Bronchial epithelial cell (primary cell): Measurements from ENCODE around the gene CFAP298. TPM values are rescaled to one million over a fixed set of nuclear protein-coding genes. Genes with fewer than 3 reads are reported as not detected.

Experiments used
- DNase-seq: peaks from one replicate; pipeline ENCODE4 v3.0.0-alpha.2; 2010; ENCODE audit warnings: low read depth
- FAIRE-seq: peaks from 2 replicates; lab custom pipeline; 2011; peaks lifted over from hg19 to GRCh38; lab: Jason Lieb, UNC
- H3K27me3 ChIP-seq: 2 replicates; pipeline ENCODE4 v1.5.1; 2011; ENCODE audit warnings: low read length; ENCODE audit not compliant: control insufficient read depth, insufficient read depth
- H3K36me3 ChIP-seq: 2 replicates; pipeline ENCODE4 v1.5.1; 2011; ENCODE audit warnings: low read length; ENCODE audit not compliant: control insufficient read depth, insufficient read depth
- H3K4me3 ChIP-seq: 2 replicates; pipeline ENCODE4 v1.5.1; 2011; ENCODE audit warnings: mild to moderate bottlenecking, low read depth, low read length, control low read depth
- total RNA-seq: library from RNA; depleted of rRNA; stranded (reverse); fragments of >200 nt; gene quantifications from 2 replicates; pipeline ENCODE4 v1.2.1, GENCODE V29; 2014
- TF ChIP-seq, protein P1 (sequence below): IDR thresholded peaks from 2 replicates; pipeline ENCODE4 v1.5.1; 2011; ENCODE audit warnings: mild to moderate bottlenecking, moderate library complexity, low read length, control low read depth, inconsistent platforms; ENCODE audit not compliant: insufficient read depth, severe bottlenecking

The CFAP298 gene
- total RNA-seq, 1 donor from 2014 or later: 37.6 TPM

GRCh38 chr21:32560896-32561295, 51.3 kb downstream of the CFAP298 start:
- FAIRE-seq (no peak), DNase-seq (no peak)
- H3K36me3 ChIP-seq: no peaks in the 10 kb centered on the region
- H3K4me3 ChIP-seq: no peak overlapping the region
- TF ChIP-seq, protein P1, sequence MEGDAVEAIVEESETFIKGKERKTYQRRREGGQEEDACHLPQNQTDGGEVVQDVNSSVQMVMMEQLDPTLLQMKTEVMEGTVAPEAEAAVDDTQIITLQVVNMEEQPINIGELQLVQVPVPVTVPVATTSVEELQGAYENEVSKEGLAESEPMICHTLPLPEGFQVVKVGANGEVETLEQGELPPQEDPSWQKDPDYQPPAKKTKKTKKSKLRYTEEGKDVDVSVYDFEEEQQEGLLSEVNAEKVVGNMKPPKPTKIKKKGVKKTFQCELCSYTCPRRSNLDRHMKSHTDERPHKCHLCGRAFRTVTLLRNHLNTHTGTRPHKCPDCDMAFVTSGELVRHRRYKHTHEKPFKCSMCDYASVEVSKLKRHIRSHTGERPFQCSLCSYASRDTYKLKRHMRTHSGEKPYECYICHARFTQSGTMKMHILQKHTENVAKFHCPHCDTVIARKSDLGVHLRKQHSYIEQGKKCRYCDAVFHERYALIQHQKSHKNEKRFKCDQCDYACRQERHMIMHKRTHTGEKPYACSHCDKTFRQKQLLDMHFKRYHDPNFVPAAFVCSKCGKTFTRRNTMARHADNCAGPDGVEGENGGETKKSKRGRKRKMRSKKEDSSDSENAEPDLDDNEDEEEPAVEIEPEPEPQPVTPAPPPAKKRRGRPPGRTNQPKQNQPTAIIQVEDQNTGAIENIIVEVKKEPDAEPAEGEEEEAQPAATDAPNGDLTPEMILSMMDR: no peak
- no peaks in the 10 kb centered on the region for H3K27me3 ChIP-seq

DNA sequence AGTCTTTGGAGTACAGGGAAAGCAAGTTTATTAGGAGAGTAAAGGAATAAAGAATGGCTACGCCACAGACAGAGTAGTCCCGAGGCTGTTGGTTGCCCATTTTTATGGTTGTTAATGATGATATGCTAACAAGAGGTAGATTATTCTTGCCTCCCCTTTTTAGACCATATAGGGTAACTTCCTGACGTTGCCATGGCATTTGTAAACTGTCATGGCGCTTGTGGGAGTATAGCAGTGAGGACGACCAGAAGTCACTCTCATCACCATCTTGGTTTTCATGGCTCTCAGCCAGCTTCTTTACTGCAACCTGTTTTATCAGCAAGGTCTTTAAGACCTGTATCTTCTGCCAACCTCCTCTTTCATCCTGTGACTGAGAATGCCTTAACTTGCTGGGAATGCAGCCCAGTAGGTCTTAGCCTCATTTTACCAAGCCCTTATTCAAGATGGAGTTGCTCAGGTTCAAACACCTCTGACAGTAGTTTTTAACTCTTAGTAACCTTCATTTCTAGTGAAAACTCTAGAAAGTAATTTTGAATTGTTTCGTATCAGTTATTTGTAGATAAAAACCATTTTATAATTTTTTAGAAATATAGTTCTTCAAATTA, 53.1 kb downstream of the CFAP298 start:
- H3K36me3 ChIP-seq: no peaks in the 10 kb centered on the region
- TF ChIP-seq, protein P1: no peak
- no peak overlapping the region for H3K4me3 ChIP-seq
- H3K27me3 ChIP-seq: no peaks in the 10 kb centered on the region
- FAIRE-seq (no peak), DNase-seq (no peak)

- no peak overlapping the region for H3K4me3 ChIP-seq
- no peaks in the 10 kb centered on the region for H3K36me3 ChIP-seq
- FAIRE-seq (no peak), DNase-seq (no peak)
- TF ChIP-seq, protein P1: no peak
- H3K27me3 ChIP-seq: no peaks in the 10 kb centered on the region
These were observed 54.1 kb downstream of the CFAP298 start for GRCh38 chr21:32558106-32558505.

DNA sequence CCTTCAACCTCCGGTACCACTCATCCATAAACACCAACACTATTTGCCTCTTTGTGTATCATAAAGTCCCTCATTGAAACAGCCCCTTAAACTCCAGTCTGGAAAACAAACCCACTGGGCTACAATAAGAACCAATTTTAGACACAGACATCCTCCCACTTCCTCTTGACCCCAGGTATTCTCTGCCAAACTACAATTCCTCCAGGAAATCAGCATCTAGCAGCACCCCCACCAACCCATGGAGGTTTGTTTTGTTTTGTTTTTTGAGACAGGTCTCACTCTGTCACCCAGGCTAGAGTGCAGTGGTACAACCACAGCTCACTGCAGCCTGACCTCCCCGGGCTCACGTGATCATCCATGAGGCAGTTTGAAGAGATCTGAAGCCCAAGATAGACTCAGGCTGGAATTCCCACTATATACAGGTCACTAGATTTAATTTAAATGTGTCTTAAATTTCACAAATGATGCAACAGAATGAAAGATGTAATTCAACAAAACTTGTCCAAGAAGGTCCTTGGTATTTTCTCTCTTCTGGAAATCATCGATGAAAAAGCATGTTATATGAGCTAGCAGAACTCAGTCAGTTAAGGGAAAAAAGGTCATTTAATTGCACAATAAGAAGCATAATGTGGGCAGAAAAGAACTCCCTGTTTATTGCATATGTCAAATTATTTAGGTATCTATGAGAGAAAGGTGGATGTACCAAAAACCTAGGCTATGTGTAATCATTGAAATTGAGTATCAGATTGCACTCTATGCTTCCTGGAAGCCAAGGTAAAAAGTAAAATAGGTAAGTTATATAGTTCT, 57.1 kb downstream of the CFAP298 start:
- TF ChIP-seq, protein P1: no peak
- H3K4me3 ChIP-seq: no peak overlapping the region
- no peaks in the 10 kb centered on the region for H3K27me3 ChIP-seq
- FAIRE-seq (peak; percentile 18), DNase-seq (no peak)
- H3K36me3 ChIP-seq: no peaks in the 10 kb centered on the region

GRCh38 chr21:32549886-32550285, 62.3 kb downstream of the CFAP298 start:
- FAIRE-seq (no peak), DNase-seq (no peak)
- Histone ChIP-seq H3K36me3 (no peaks in the 10 kb centered on the region), H3K4me3 (no peak overlapping the region), H3K27me3 (no peaks in the 10 kb centered on the region)
- TF ChIP-seq, protein P1: no peak
